Adrenal gland (tissue), 5 donors: ENCODE measurements around the gene TPRN.

Experiments
- CTCF ChIP-seq, 6 experiments: fragments of 450-650 bp in 4 of 6; fragments of 200-600 bp in 2 of 6; sonication (generic) in 1 of 6; IDR thresholded peaks; 1 replicate in 5 of 6; 2 replicates in 1 of 6; pipeline versions ENCODE4 v1.5.1 to v1.8.0; 2016 to 2021; ENCODE audit warnings: antibody characterized with exemption in 6 of 6, mild to moderate bottlenecking in 2 of 6, moderate library complexity in 1 of 6
- POLR2A ChIP-seq, 2 donors: fragments of 450-650 bp; IDR thresholded peaks; one replicate each; pipeline ENCODE4 v1.6.1; 2017; ENCODE audit warnings: antibody characterized with exemption in 2 of 2, mild to moderate bottlenecking in 2 of 2, moderate library complexity in 1 of 2
- donor health status: DM: no; HTN: no; CAD: no.

- no peak for TF ChIP-seq CTCF (IDR thresholded peaks at IDR 0.05)
- TF ChIP-seq POLR2A (IDR thresholded peaks at IDR 0.05), result no peak
Observed at GRCh38 chr9:137143459-137143858, 57.1 kb downstream of the TPRN start.
